Thoracic aorta (tissue), 2 donors: ENCODE measurements around the gene FAM120A. TPM values are rescaled to one million over a fixed set of nuclear protein-coding genes. Genes with fewer than 3 reads are reported as not detected.

ENCODE experiments used
- ATAC-seq: fragments of 150-250 bp; one replicate; pipeline ENCODE4 v1.8.0; 2017; ENCODE audit warnings: low read depth; ENCODE audit not compliant: insufficient number of reproducible peaks, low FRiP score
- DNase-seq: peaks from one replicate; pipeline ENCODE4 v3.0.0-alpha.2; 2020; ENCODE audit warnings: low spot score
- H3K27ac ChIP-seq, 2 donors: fragments of 200-600 bp; sonication (generic); 1 replicate in 1 of 2; 2 replicates in 1 of 2; pipeline ENCODE4 v1.5.1; 2016; ENCODE audit warnings: mild to moderate bottlenecking in 2 of 2, moderate library complexity in 2 of 2
- H3K27me3 ChIP-seq: fragments of 200-600 bp; sonication (generic); replicated peaks from 2 replicates; pipeline ENCODE4 v1.6.0; 2016; ENCODE audit warnings: mild to moderate bottlenecking; ENCODE audit not compliant: insufficient read depth
- H3K36me3 ChIP-seq: fragments of 200-600 bp; sonication (generic); one replicate; pipeline ENCODE4 v1.5.1; 2016
- H3K4me1 ChIP-seq, 2 donors: fragments of 200-600 bp; sonication (generic); 1 replicate in 1 of 2; 2 replicates in 1 of 2; pipeline versions ENCODE4 v1.5.1 to v1.6.0; 2016; ENCODE audit warnings: low read depth in 2 of 2, mild to moderate bottlenecking in 1 of 2; ENCODE audit not compliant: control insufficient read depth in 1 of 2
- H3K4me3 ChIP-seq: fragments of 200-600 bp; sonication (generic); 2 replicates; pipeline ENCODE4 v1.5.1; 2016; ENCODE audit warnings: mild to moderate bottlenecking
- H3K9me3 ChIP-seq: fragments of 200-600 bp; sonication (generic); 2 replicates; pipeline ENCODE4 v1.5.1; 2016
- total RNA-seq, 2 donors: library from RNA; depleted of rRNA; stranded (reverse); fragments of >200 nt; gene quantifications; one replicate each; pipeline versions ENCODE4 v1.1.0 to v1.2.3, GENCODE V29; 2016
- TF ChIP-seq, protein P1 (sequence below): fragments of 200-600 bp; sonication (generic); IDR thresholded peaks from one replicate; pipeline ENCODE4 v1.5.1; 2019; ENCODE audit warnings: antibody characterized with exemption

FAM120A gene
- total RNA-seq, 2 donors from 2014 or later: 65.3 to 87.8 TPM

DNA sequence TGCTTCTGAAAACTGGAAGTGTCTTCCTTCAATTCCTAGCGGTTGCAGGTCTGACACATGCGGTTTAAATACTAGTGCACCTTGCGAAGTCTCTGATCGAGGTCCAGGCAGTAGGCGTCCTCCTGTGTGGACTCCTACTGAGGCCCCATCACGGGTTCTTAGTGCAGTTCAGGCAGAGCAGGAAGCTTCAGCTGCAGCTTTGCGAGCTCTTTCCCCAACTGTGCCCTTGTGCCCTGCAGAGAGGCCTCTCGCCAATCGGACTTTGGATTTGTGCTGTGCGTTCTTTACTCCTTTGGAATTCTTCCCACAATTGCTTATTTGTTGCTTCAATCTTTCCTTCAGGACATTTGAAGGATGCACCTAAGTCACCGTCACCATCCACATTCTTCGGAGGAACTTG is 42.5 kb downstream of the FAM120A start:
- Histone ChIP-seq H3K27me3 (no peaks in the 10 kb centered on the region), H3K27ac (no peak overlapping the region), H3K9me3 (no peaks in the 10 kb centered on the region), H3K4me3 (no peak overlapping the region), H3K4me1 (peaks cover 7 to 17% of the 10 kb centered on the region in 2 donors), H3K36me3 (peaks cover 19% of the 10 kb centered on the region)
- DNase-seq (no peak), ATAC-seq (no peak)
- TF ChIP-seq, protein P1, sequence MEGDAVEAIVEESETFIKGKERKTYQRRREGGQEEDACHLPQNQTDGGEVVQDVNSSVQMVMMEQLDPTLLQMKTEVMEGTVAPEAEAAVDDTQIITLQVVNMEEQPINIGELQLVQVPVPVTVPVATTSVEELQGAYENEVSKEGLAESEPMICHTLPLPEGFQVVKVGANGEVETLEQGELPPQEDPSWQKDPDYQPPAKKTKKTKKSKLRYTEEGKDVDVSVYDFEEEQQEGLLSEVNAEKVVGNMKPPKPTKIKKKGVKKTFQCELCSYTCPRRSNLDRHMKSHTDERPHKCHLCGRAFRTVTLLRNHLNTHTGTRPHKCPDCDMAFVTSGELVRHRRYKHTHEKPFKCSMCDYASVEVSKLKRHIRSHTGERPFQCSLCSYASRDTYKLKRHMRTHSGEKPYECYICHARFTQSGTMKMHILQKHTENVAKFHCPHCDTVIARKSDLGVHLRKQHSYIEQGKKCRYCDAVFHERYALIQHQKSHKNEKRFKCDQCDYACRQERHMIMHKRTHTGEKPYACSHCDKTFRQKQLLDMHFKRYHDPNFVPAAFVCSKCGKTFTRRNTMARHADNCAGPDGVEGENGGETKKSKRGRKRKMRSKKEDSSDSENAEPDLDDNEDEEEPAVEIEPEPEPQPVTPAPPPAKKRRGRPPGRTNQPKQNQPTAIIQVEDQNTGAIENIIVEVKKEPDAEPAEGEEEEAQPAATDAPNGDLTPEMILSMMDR: no peak

DNA sequence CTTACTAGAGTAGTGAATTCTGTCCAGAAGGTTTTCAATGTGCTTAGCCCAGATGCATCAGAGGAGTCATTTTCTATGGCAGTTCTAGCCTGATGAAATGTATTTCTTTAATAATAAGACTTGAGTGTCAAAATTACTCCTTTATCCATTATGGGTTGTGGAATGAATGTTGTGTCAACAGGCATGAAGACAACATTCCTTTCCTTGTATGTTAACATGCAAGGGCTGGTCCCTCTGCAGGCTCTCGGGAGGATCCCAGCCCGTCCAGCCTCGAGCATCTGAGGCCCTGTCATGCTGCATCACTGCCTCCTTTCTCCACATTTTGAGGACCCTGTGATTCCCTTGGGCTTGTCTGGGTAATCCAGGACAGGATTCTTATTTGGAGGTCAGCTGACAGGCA is 44.8 kb downstream of the FAM120A start:
- H3K27me3 ChIP-seq: no peaks in the 10 kb centered on the region
- no peak overlapping the region for H3K4me3 ChIP-seq
- no peaks in the 10 kb centered on the region for H3K9me3 ChIP-seq
- TF ChIP-seq, protein P1: no peak
- ATAC-seq (no peak), DNase-seq (no peak)
- H3K4me1 ChIP-seq: peaks cover 0 to 14% of the 10 kb centered on the region in 2 donors
- no peak overlapping the region for H3K27ac ChIP-seq
- H3K36me3 ChIP-seq: peaks cover 19% of the 10 kb centered on the region

DNA sequence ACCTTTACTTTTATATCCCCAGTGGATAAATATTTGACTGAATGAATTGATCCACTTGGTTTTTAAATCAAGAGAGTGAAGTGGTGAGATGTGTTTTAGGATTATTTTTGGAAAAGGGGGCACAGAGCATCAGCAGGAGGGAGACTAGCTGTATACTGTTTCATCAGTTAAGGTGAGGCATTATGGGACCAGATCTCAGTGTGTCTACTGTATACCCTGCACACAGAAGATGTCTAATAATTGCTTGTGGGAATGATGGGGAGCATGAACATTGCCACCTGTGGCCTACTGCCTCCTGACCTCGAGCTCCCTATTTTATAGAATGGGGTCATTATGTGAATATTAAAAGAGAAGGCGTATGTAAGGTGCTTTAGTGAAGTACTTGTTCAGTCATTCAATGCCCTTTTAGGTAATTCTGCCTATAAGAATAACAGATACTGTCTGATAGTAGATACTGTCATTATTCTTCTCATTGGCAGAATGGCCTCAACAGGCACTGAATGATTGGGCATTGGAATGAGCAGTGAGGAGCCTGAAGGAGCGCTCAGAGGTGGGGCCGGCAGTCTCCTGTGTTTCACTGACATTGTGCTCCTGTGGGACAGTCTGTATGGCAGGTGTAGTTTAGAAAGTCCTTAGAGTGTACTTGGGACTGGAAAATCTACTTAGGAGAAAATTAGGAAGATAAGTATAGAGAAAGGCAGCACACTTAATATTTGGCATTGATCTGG is 49.2 kb downstream of the FAM120A start:
- ATAC-seq: no peak
- peaks cover 4 to 9% of the 10 kb centered on the region in 2 donors for H3K4me1 ChIP-seq
- no peak for DNase-seq
- TF ChIP-seq, protein P1: no peak
- peak overlapping the region; percentile 65 for H3K4me3 ChIP-seq
- H3K9me3 ChIP-seq: no peaks in the 10 kb centered on the region
- H3K36me3 ChIP-seq: peaks cover 11% of the 10 kb centered on the region
- H3K27ac ChIP-seq: peak overlapping the region; percentile 26 to 47
- no peaks in the 10 kb centered on the region for H3K27me3 ChIP-seq

- TF ChIP-seq, protein P1: no peak
- H3K27me3 ChIP-seq: no peaks in the 10 kb centered on the region
- no peaks in the 10 kb centered on the region for H3K9me3 ChIP-seq
- H3K27ac ChIP-seq: peak overlapping the region; percentile 26 to 47
- DNase-seq (no peak), ATAC-seq (no peak)
- peaks cover 11% of the 10 kb centered on the region for H3K36me3 ChIP-seq
- H3K4me1 ChIP-seq: peaks cover 4 to 9% of the 10 kb centered on the region in 2 donors
- H3K4me3 ChIP-seq: peak overlapping the region; percentile 65
These were observed 49.9 kb downstream of the FAM120A start for GRCh38 chr9:93501406-93501805.

GRCh38 chr9:93503381-93503780 is 51.9 kb downstream of the FAM120A start:
- DNase-seq (no peak), ATAC-seq (no peak)
- Histone ChIP-seq H3K27me3 (no peaks in the 10 kb centered on the region), H3K9me3 (no peaks in the 10 kb centered on the region), H3K4me1 (peaks cover 4 to 9% of the 10 kb centered on the region in 2 donors), H3K27ac (no peak overlapping the region), H3K36me3 (no peaks in the 10 kb centered on the region), H3K4me3 (no peak overlapping the region)
- TF ChIP-seq, protein P1: no peak
